ENCODE measurements around the gene FIS1.

Gene FIS1

GRCh38 chr7:101200504-101200861, 44.4 kb downstream of the FIS1 start:
- TF ChIP-seq FOXP2 (optimal IDR thresholded peaks at IDR 0.05; ENCODE audit: borderline replicate concordance, extremely low read depth, extremely low read length, insufficient read depth) (no peak), TAF1 (IDR thresholded peaks at IDR 0.05; ENCODE audit: borderline replicate concordance, insufficient read depth, low read length) (no peak), SIN3A (IDR thresholded peaks at IDR 0.05; ENCODE audit: borderline replicate concordance, insufficient read depth, low read length) (no peak), POLR2AphosphoS5 (IDR thresholded peaks at IDR 0.05; ENCODE audit: low read depth, low read length) (no peak)
- TF ChIP-seq, protein P1, sequence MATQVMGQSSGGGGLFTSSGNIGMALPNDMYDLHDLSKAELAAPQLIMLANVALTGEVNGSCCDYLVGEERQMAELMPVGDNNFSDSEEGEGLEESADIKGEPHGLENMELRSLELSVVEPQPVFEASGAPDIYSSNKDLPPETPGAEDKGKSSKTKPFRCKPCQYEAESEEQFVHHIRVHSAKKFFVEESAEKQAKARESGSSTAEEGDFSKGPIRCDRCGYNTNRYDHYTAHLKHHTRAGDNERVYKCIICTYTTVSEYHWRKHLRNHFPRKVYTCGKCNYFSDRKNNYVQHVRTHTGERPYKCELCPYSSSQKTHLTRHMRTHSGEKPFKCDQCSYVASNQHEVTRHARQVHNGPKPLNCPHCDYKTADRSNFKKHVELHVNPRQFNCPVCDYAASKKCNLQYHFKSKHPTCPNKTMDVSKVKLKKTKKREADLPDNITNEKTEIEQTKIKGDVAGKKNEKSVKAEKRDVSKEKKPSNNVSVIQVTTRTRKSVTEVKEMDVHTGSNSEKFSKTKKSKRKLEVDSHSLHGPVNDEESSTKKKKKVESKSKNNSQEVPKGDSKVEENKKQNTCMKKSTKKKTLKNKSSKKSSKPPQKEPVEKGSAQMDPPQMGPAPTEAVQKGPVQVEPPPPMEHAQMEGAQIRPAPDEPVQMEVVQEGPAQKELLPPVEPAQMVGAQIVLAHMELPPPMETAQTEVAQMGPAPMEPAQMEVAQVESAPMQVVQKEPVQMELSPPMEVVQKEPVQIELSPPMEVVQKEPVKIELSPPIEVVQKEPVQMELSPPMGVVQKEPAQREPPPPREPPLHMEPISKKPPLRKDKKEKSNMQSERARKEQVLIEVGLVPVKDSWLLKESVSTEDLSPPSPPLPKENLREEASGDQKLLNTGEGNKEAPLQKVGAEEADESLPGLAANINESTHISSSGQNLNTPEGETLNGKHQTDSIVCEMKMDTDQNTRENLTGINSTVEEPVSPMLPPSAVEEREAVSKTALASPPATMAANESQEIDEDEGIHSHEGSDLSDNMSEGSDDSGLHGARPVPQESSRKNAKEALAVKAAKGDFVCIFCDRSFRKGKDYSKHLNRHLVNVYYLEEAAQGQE (IDR thresholded peaks at IDR 0.05; ENCODE audit: insufficient read depth in 1 of 2, low read depth in 2 of 2, low read length in 2 of 2): no peak

DNA sequence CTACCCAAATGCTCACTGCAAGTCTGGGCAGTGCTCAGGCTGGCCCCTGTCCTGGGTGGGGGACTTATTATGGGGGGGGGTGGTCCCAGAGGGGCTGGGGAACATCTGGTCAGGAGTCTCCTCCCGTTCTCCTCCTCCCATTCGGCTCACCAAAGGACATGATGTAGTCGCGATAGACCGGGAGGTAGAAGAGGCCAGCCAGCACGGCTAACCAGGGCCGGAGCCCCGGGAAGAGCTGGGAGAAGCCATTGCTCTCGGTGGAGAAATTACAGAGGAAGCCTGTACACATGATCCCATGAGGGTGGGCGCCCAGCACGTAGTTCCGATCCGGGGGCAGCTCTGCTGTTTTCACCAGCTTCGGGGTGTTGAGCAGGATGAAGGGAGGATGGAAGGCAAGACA, 46.4 kb downstream of the FIS1 start:
- TF ChIP-seq SIN3A (IDR thresholded peaks at IDR 0.05; ENCODE audit: borderline replicate concordance, insufficient read depth, low read length): no peak
- no peak for TF ChIP-seq FOXP2 (optimal IDR thresholded peaks at IDR 0.05; ENCODE audit: borderline replicate concordance, extremely low read depth, extremely low read length, insufficient read depth)
- TF ChIP-seq, protein P1 (IDR thresholded peaks at IDR 0.05; ENCODE audit: insufficient read depth in 1 of 2, low read depth in 2 of 2, low read length in 2 of 2): no peak
- TF ChIP-seq POLR2AphosphoS5 (IDR thresholded peaks at IDR 0.05; ENCODE audit: low read depth, low read length): no peak
- no peak for TF ChIP-seq TAF1 (IDR thresholded peaks at IDR 0.05; ENCODE audit: borderline replicate concordance, insufficient read depth, low read length)

DNA sequence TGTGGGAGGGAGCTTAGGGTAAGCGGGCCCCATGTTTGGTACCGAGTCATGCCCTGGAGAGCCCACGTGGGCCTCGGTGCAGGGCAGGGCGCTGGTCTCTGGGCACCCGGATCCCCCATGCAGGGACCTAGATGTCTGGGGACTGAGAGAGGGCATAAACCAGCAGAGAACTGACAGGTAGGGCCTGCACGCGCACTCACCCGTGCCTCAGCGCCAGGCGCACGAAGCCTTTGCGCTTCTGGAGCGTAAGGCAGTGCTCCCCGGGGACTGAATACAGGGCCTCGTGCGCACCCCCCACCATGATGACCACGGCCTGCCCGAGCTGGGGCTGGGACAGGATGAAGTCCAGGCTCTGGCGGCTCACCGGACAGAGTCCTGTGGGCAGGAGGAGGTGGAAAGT, 46.9 kb downstream of the FIS1 start:
- TF ChIP-seq FOXP2 (optimal IDR thresholded peaks at IDR 0.05; ENCODE audit: borderline replicate concordance, extremely low read depth, extremely low read length, insufficient read depth) (no peak), SIN3A (IDR thresholded peaks at IDR 0.05; ENCODE audit: borderline replicate concordance, insufficient read depth, low read length) (no peak), TAF1 (IDR thresholded peaks at IDR 0.05; ENCODE audit: borderline replicate concordance, insufficient read depth, low read length) (no peak), POLR2AphosphoS5 (IDR thresholded peaks at IDR 0.05; ENCODE audit: low read depth, low read length) (no peak)
- TF ChIP-seq, protein P1 (IDR thresholded peaks at IDR 0.05; ENCODE audit: insufficient read depth in 1 of 2, low read depth in 2 of 2, low read length in 2 of 2): no peak

DNA sequence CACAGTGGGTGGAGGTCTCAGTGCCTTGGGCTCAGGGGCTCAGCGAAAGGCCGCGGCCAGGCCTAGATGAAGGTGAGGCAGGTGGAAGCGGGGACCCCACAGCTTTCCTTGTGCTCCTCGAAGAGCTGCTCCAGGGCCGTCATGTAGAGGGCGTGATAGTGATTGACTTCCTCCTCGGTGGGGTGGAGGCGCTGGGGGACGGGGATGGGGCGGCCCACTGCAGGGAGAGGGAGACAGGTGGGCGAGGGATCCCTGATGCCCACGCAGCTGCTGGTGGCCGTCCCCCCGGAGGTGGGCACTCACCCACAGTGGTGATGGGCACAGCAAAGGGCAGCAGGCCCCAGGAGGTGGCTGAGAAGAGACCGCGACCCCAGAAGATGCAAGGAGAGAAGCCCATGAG, 49.0 kb downstream of the FIS1 start:
- no peak for TF ChIP-seq TAF1 (IDR thresholded peaks at IDR 0.05; ENCODE audit: borderline replicate concordance, insufficient read depth, low read length)
- TF ChIP-seq, protein P1 (IDR thresholded peaks at IDR 0.05; ENCODE audit: insufficient read depth in 1 of 2, low read depth in 2 of 2, low read length in 2 of 2): no peak
- TF ChIP-seq SIN3A (IDR thresholded peaks at IDR 0.05; ENCODE audit: borderline replicate concordance, insufficient read depth, low read length): no peak
- no peak for TF ChIP-seq FOXP2 (optimal IDR thresholded peaks at IDR 0.05; ENCODE audit: borderline replicate concordance, extremely low read depth, extremely low read length, insufficient read depth)
- TF ChIP-seq POLR2AphosphoS5 (IDR thresholded peaks at IDR 0.05; ENCODE audit: low read depth, low read length): no peak

All from PFSK-1 (cell line).